NCI-H1694 (cell line): ENCODE results near the gene ULBP1.
"Not testable (repeated sequence)": the region's sequence is repeated elsewhere in the genome, so short reads cannot be mapped to it uniquely, and the experiment has no call there.

Source experiments
- DNase-seq: peaks from one replicate; lab custom pipeline; 2025; lab: John Stamatoyannopoulos, UW

ULBP1 gene

DNA sequence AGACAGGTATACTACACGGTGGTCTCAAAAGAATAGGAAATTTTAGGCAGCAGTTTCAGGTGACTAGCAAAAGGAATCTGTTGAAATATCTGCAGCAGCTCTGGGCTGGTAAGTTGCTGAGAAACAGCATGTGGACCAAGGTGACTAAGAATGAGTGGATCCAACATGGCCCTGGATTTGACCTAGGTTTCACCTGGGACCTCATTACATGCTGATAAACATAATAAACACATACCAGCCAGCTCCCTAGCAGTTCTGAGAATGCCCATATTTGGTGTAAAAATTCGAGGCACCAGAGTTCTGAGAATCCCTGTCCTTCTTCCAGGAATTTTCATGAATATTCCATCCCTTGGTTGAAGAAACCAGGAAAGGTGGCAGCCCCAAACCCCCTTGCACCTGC, 10.4 kb upstream of the ULBP1 start:
- not testable (repeated sequence) for DNase-seq

GRCh38 chr6:149953934-149954327, 9.8 kb upstream of the ULBP1 start:
- DNase-seq, result not testable (repeated sequence)

GRCh38 chr6:149954328-149954983, 9.3 kb upstream of the ULBP1 start:
- DNase-seq, result not testable (repeated sequence)

DNA sequence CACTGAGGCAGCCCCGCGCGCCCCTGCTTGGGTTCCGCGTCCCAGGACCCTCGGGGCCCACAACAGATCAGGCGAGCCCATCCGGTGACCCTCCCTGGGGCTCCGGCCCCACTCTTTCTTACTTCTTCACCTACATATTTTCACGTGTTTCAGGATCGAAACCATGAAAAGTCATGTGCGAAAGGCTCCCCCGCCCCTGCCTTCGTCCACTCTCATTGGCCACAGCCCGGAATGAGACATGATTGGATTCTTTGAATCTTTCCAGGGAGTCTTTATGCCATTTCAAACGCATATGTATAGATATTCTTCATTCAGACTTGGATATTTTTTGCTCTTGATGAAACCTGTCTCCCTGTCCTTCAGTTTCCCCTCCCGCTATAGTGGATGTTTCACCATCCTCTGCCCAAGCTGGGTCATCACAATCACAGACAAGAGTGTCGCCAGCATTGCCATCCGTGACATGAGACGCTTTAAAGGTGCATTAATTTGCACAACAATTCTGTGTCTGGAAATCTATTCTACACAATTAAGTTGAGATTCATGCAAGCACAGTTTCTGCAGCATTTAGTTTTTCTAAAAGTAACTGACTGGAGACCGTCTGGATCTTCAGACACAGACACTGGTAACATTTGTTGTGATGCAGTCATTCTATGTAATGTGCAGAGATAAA, 8.6 kb upstream of the ULBP1 start:
- not testable (repeated sequence) for DNase-seq

GRCh38 chr6:149955654-149956317, 8.0 kb upstream of the ULBP1 start:
- DNase-seq, result not testable (repeated sequence)

DNA sequence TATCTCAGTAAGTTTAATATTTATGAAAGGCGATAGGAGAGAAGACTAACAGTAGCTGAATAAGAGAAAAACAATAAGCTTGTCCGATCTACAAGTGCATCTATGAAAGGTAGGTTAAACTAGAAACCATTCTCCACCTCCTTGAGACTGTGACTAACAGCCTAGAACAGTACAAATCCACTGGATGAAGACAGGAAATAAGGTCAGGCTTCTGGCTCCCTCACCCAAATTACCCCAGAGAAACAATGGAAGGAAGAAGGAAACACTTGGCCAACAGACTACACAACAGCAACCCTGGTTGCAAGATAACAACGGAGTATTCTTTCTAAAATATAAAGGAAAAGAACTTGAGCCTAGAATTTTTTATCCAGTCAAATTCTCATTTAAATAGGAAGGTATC, 5.6 kb upstream of the ULBP1 start:
- not testable (repeated sequence) for DNase-seq

DNA sequence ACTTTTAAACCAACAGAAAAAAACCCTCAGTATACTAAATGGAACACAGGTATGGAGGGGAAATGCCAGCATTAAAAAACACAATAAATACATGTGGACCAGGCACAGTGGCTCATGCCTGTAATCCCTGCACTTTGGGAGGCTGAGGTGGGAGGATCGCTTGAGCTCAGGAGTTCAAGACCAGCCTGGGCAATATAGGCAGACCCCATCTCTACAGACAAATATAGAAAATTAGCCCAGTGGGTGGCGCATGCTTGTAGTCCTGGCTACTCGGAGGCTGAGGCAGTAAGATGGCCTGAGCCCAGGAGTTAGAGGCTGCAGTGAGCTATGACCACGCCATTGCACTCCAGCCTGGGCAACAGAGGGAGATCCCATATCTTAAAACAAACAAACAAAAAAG, 3.9 kb upstream of the ULBP1 start:
- not testable (repeated sequence) for DNase-seq

GRCh38 chr6:149960488-149960887, 3.3 kb upstream of the ULBP1 start:
- no peak for DNase-seq

DNA sequence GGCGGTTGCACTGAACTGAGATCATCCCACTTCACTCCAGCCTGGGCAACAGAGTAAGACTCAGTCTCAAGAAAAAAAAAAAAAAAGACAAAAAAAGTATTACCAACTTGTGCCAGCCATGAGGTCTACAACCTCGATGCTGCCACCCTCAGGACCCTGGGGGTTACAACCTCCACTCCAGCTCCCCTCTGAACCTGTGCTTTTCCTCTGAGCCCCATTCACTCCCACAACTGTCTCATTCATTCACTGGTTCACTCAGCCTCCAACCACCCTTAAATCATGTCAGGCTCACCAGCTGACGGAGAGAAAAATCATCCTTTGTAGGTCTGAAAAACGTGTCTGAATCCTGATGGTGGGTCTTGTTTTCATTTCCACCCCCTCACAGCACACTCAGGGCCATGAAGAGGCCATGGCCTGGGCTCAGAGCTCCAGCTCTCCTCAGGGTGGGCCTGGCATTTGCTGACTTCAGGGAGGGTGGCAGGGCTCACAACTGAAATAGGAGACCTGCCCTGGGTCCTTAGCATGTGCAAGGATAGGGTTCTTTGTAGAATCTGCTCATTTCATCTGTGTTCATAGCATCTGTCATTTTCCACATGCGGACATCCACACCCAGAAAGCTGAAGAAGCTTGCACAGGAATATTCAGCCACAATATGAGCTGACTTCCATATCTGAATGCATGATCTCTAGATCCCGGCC, 1.9 kb upstream of the ULBP1 start:
- no peak for DNase-seq

- no peak for DNase-seq
Observed at GRCh38 chr6:149962461-149963211, 1.1 kb upstream of the ULBP1 start.

GRCh38 chr6:149963212-149963461, 606 bp upstream of the ULBP1 start:
- DNase-seq, result no peak

DNA sequence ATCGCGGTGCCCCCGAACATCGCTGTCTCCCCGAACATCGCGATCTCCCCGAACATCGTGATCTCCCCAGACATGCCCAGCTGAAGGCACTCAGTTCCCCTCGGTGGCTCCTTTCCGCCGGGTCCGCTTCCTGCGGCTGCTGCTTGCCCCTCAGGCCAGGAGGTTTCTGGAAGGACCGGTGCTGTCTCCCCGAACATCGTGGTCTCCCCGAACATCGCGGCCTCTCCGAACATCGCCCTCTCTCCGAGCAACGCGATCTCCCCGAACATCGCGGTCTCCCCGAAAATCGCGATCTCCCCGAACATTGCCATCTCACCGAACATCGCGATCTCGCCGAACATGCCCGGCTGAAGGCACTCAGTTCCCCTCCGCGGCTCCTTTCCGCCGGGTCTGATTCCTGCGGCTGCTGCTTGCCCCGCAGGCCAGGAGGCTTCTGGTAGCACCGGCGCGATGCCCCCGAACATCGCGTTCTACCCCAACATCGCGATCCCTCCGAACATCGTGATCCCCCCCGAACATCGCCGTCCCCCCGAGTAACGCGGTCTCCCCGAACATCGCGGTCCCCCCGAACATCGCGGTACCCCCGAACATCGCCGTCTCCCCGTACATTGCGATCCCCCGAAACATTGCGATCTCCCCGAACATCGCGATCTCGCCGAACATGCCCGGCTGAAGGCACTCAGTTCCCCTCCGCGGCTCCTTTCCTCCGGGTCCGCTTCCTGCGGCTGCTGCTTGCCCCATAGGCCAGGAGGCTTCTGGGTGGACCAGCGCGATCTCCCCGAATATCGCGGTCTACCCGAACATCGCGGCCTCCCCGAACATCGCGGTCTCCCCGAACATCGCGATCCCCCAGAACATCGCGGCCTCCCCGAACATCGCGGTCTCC, 808 bp downstream of the ULBP1 start:
- no peak for DNase-seq

- no peak for DNase-seq
Observed at GRCh38 chr6:149965194-149966020, 1.7 kb downstream of the ULBP1 start.

- not testable (repeated sequence) for DNase-seq
Observed at GRCh38 chr6:149966319-149966718, 2.6 kb downstream of the ULBP1 start.

GRCh38 chr6:149967591-149967990, 3.8 kb downstream of the ULBP1 start:
- DNase-seq, result no peak

DNA sequence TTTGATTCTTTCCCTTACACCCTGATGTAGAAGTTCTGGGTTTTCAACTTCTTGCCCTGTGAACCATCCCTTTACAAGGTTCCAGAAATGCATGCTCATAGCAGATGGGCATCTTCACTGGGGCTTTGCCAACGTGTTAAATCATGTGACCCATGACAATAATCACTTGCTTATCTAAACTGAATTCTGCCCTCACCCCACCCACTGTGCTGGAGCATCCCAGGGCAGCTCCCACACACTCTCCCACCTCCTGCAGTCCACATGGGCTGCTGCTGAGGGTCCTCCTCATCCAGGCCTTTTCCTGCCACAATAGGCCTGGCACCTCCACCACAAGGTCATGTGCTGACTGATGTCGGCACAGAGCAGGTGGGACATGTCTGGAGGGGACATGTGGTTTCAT, 4.3 kb downstream of the ULBP1 start:
- not testable (repeated sequence) for DNase-seq

- DNase-seq, result not testable (repeated sequence)
Observed at GRCh38 chr6:149968909-149969308, 5.2 kb downstream of the ULBP1 start.

- no peak for DNase-seq
Observed at GRCh38 chr6:149969635-149970034, 5.9 kb downstream of the ULBP1 start.

- DNase-seq, result not testable (repeated sequence)
Observed at GRCh38 chr6:149974394-149974793, 10.7 kb downstream of the ULBP1 start.

- DNase-seq, result no peak
Observed at GRCh38 chr6:149974825-149975224, 11.1 kb downstream of the ULBP1 start.
